HG02610 (cell line): Measurements from ENCODE around the gene HIVEP2.

ENCODE experiments used
- ATAC-seq: cut with Tn5 transposase; IDR thresholded peaks from one replicate; pipeline ENCODE4 v1.9.1; 2021; ENCODE audit warnings: mild to moderate bottlenecking, moderate library complexity; ENCODE audit not compliant: unreplicated experiment

The HIVEP2 gene

DNA sequence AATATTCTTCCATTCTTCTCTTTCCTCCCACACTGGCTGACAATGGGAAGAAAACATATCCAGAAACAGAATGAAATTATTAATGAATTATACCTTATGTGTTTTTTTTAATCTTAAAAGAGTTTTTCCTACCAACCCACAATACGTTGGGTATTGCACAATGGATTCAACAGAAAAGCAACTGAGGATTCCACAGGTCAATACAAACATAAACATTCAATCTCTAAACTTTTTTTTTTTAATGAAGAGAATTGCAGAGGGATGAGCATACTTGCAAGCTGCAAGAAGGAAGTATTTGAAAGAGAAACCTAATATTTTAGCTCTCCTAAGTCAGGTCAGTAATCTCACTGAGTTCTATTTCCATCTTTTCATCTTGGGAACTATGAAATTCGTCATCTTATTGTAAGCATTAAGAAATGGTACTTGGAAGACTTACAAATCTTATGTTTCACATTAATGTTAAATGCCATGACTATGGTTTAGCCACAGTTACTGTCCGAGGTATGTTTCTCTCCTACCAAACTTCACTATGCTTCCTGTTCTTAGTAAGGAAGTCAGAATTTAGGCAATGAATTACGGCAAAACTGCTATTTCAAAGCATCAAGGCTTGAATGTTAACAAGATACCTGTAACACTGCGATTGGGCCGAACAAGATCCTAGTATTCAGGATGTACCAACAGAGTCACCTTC, 100.8 kb downstream of the HIVEP2 start:
- no peak for ATAC-seq

DNA sequence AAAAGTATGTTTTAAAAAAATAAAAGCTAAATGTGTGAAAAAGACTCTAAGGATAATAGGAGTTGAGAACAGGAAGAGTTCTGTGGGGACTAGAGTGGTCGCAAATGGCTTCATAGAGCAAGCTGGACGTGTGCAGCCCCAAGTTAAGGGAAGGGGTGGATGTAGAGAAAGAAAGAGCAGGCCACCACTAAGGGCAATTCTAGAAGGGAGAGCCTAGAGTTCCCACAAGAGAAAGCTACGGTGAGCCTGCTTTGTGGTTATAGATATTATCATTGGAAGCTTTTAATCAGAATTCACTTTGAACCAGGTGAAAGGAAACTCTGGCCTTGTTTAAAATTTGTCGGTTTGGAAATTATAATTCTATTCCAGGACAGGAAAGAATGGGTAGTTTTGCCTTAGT, 101.6 kb downstream of the HIVEP2 start:
- no peak for ATAC-seq

DNA sequence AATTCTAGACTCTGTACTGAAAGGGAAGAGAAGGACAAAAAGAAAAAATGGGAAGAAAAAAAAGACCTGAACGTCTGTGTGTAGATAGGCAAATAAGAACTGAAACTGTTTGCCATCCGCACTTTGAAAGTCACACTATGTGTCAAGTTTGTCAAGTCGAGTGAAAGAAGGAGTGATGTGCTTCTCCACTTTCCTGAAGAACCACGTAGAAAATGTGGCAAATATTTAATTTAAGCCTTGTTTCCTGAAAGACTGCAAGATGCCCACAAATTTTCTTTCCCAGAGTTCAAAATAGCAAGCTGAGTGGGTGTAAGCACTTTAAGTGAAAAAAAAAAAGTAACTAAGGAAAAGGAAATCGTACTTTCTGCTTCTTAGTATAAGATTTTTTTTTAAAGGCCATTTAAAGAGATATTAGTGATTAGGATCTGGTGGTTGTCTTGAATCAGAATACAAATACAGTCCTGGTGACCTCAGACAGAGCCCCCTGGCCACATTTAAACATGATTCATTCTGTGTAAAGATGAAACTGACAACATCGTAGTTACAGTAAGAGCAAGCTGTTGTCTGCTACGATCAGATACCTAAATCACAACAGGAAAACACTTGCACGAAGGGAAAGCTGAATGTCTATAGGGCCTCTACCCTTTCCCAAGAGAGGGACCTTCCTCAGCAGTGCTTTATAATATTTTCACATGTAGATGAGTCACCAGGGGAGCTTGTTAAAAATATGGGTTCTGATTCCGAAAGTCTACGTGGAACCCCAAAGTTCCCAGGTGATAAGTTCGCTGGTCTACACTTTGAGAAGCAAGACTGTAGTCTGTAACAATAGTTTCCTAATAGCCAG, 102.3 kb downstream of the HIVEP2 start:
- ATAC-seq = peak; percentile 68

DNA sequence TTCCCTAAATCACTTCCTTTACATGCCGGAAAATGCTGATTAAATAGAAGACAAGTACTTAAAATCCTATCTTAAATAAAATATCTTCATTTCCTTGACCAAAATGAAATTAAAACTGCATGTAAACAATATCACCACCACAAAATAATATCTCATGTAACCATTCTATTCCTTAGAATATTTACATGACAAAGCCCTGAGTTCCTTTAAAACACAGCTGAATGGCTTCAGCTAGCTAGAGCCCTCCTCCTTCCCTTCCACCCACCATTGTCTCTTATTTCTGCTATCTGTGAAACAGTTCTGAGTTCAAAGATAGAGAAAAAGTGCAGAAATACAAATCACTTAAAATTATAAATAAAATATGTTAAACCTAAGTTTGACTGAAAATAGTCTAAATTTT, 103.1 kb downstream of the HIVEP2 start:
- ATAC-seq = no peak

DNA sequence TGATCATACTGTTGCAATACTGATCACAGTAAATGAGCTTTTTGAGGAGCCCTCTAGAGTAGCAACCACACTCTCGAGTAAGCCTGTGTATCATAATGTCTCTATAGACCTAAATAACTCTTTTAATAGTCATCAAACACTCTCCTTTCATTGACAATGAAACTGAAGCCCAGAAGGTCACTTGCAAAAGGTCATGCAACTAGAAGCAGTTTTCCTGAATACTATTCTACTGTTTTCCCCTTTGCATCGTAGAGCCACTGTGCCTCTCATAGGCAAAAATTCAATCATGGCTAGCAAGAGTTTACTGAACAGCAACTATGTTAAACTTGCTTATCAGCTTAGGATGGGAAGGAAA, 105.3 kb downstream of the HIVEP2 start:
- ATAC-seq = no peak

DNA sequence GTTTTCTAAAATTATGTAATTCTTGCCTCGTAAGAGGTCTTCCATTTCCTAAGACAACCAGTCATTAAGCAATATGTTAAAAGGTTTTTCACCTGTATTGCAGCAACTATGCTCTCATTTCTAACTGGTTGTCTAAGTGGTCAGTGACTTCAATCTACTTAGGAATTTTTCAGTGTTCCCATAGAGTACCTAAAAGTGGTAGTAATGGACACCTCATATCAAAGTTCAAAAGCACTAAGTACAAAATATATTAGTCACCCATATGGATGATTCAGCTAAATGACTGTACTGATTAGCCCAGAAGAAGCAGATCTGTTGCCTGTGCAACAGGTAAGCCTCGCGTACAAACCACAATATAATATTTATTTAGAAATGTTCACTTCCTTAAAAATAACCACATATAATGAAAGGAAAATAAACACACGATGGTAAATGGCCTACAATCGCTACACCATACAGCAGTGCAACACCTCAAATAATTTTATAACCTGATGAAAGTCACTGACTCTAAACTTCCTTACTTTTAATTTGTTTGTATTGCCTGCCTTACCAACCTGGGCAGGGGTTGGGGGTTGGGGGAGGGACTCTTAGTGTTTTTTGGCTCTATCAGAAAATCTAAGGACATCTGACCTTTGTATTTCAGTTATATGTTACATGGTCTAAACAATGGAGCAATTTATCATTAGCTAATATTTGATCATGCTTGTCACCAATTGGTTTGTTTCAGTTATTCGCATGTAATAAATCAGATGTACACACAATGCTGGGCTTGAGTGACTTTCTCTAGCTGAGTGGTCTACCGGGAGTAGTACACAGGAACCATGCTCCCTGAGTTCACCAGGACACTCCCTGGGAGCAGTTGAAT, 105.9 kb downstream of the HIVEP2 start:
- no peak for ATAC-seq

DNA sequence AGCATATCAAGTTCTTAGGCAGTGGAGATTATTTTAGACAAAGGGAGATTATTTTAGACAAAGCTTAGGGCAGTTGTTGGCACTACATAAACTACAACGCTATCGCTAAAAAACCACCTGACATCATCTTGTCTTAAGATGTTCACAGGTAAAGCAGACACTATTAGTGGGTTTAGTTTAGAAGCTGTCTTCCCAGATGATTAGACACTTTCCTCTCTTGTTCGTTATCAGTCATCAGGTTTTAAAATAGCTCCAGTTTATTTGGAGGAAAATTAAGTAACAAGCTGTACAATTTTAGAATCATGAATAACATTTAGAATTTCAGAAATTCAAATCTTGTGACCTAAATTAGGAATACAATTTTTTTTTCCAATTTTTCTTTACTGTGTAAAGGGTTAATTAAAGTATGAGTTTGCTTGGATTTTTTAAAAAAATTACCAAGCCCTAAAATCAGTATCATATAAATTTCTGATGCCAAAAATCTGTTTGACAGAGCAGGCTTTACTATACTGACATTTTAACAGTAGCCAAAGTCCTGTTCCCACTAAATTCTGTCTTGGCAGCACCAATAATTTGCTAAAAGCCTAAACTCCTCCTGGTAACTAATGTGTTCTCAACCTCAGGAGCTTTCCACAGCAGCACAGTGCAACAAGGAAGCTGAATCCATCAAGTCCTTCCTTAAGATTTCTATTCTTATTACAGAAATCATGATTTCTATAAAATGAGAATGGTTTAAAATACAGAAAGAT, 109.0 kb downstream of the HIVEP2 start:
- no peak for ATAC-seq

DNA sequence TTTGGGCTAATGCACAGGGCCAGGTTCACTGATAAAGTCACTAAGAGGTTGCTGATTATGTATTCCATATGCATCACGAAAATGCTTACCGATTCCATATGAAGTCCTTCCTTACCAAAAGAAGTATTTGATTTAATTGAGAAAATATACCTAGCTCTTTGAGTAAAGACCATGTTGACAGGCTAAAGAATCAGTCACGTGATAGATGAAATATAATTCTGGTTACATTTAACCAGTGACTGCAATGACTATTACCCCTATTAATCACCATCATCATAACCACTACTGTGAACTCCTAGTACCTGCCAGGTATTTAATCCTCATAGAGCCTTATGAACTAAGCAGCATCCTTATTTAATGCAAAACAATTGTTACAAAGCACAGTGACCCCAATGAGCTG, 110.1 kb downstream of the HIVEP2 start:
- no peak for ATAC-seq

DNA sequence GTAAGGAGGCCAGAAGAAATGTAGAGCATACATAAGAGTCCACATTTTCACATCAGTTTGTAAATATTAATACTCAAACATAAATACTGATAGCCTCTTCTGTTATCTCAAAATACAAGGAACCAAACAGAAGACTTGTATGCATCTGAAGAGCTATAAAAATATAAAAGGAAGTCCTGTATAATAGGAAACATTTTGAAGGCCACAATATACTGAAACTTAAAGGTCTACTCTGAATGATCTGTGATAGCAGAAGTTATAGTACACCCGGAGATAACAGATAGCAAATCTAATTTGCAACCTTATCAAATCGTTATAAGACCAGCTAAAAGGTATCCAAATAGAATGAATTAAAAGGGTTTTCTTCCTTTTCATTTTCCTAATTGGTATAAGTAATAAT, 111.2 kb downstream of the HIVEP2 start:
- no peak for ATAC-seq

DNA sequence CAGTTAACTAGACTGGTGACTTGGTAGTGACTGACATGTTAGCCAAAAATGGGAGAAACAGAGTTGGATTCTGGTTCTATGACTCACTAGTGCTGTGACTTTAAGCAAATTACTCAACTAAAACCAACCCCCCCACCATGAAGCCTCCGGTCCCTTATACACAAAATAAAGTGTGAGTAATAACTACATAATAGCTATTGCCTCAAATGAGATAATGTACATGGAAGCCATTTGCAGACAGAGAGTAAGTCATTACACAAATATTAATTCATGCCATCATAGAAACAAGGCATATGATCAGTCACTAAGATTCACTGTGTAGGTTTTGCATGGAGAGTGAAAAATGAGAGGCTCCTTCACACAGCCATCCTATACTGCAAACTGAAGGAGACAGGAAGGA, 111.9 kb downstream of the HIVEP2 start:
- ATAC-seq = peak; percentile 36

DNA sequence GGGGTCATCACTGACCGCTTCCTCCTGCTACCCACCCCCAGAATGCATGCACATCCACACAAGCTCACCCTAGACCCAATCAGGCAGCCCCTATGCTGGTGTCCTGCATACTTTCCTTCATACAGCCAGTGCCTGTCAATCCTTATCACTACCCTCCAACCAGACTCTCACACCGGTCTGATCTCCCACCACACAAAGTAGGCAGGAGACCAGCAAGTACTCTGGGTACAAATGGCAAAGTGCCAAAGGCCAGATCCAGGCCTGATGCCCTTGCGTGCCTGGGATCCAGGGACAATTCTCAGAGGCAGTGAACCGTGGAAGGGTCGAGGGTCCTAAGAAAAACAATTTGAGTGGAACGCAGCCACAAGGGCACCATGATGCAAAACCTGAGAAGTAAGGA, 114.2 kb downstream of the HIVEP2 start:
- no peak for ATAC-seq

DNA sequence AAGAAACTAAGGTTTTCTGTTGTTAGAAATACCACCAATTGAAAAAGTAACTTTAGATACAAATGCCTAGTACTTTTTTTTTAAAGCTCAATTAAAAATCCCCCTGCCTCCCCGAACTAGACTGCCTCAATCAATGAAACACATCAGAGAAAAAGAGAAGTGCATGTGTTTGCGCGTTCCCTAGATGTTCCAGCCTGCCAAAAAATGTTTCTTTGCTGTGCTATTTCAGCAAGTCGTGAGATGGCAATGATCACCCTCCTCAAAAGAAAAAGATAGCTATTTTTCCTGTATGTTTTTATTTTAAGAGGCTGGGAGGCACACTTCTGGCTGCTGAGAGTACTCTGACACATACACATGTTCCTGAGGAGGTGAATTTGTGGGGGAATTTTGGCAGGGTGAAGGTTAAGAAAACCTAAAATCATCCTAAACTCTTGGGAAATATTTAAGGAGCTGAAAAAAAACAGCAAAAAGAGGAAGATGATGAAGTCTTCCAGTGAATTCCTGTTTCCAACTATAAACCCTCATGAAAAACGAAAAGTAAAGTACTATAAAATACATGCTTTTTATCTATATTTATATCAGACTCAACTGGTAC, 114.8 kb downstream of the HIVEP2 start:
- no peak for ATAC-seq

DNA sequence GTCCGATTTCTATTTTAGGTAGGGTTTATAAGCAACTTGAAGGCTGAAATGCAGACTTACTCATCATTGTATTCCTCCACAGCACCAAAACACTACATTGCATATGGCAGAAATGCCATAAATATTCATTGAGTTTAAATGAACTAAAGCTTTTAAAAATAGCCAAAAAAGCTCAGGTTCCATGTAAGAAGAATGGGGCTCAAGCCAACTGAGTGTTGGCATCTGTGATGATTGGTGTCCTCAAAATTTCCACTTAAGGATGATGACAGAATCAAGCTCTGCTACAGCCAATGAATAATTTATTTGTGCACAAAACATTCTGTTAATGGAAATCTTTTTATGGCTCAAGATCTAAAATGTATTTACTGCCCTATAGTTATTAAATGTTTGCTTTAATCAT, 115.4 kb downstream of the HIVEP2 start:
- no peak for ATAC-seq

DNA sequence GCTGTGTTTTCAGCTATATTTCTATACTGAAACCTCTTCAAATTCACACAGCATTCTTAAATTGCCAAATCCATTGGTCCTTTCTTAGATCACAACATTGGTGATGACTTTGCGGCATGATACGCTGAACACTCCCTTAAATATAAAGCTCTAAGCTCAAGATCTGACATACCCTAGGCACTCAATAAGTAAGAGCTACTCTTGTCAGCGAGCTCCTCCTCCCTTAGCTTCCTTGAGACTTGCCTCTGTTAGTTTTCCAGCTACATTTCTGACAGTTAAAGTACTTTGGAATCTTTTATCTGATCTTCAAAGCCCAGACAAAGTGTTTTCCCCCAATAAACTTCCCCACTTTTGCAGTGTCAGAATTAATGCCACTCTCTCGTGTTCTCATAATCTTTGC, 117.0 kb downstream of the HIVEP2 start:
- no peak for ATAC-seq

DNA sequence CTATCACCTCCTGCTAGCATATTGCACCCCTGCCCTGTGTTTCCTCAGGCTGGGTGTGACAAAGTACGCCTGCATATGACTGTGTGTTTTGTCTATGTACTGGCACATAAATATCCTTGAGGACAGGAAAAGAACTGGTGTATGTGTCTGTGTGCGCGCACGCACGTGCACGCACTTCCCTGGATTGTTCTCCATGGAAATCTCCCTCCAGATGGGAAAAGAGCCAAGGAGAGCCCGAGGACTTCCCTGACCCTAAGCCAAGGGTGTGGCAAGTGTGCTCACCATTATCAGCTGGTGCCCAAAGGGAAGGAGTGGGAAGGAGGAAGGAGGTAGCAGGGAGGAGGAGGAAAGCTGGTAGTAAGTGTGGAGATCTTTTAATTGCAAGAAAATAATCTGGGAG, 117.6 kb downstream of the HIVEP2 start:
- no peak for ATAC-seq

DNA sequence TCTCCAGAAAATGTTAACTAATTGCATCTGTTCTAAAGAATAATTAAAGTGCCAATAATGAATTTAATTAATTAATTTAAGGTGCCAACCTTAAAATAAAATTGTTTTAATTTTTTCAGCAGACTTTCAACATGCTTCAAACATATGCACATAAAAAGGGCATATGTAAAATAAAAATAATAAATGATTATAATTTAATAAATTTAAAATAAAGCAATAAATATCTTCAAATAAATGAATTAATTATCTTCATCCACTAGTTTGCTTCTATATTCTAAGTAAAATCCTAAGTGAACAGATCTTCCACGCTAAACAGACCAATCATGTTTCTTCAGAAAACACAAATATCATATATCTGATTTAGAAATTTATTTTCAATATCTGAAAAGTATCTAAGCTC, 119.2 kb downstream of the HIVEP2 start:
- ATAC-seq = no peak

DNA sequence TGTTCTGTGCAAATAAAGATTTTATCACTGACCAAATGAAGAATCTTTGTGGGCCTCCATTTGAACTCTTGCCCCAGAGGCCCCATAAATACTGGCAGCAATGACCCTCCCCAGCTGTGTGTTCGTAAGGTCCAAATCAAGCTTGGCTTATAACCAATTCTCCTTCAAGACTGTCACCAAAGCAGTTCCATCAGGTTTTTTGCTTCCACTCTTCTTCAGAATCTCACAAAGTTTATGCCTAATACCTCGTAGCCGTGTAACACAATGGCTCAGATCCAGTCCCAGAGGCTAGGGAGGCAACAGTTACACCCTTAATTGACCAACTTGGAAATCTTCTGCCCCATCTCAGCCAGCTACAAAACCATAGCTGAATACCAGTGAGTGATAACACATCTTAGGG, 120.5 kb downstream of the HIVEP2 start:
- ATAC-seq = no peak

DNA sequence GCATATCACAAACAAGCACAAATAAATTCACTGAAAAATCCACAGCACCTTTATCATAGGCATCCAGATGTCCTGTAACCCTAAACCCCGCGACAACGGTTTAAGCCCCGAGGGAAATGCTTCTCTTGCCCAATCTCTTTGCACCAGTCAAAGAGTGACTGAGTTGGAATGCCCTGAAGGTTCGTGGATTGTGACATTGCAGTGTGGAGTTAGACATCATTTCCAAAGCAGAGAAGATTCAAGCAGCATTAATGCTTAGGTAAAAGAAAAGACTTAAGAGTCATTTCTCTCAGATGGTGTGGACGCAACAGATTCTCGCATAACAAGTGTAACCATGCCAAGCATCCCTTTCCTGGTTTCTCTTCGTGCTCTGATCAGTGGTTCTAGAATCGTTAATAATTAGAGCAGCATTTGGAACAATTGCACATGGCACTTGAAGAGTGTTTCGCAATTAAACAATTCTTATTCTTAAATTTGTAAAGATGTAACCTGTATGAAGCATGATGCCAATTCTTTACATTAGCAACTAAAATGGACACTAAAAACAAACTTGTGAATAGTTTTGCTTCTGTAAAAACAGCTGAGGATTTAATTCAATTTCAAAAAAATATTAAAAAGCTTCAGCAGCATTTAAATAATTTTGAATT, 121.6 kb downstream of the HIVEP2 start:
- ATAC-seq = no peak

DNA sequence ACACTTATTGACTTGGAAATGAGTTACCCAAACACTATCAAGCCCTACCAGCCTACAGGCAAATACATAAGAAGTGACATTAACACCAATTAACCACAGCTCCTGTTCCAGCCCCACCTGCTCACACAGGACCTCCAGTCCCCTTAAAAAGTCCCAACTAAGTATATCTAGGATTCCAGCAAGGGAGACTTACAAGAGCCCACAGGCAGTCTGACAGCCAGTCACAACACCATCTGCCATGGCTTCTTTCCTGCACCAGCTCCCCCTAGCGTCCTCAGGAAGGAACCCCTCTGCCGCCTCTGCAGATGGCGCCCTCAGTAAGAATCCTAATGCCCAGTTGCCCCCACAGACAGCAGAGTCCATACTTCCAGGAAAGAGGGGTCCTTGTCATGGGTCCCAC, 122.1 kb downstream of the HIVEP2 start:
- ATAC-seq = no peak

DNA sequence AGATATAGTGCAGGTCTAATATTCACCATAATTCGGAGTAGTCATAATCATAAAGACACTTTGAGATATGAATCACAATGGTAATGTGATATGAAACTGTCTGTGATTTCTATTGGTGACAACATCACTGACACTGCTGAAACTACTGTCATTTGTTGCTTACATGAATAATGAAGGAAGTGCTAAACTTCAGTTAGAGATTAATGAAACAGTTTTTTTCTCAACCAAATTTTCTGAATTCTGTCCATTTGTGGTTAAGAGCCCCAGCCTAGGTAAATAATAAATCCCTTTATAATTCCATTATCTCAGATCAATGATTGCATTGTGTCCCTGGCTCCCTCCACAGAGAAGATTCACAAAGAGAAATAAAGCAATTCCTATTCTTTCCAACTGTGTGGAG, 122.6 kb downstream of the HIVEP2 start:
- ATAC-seq = peak; percentile 76
